HG03064 (cell line): Measurements from ENCODE around the gene TAS2R38.
"Not testable (repeated sequence)": the region's sequence is repeated elsewhere in the genome, so short reads cannot be mapped to it uniquely, and the experiment has no call there.

Source experiments
- ATAC-seq: cut with Tn5 transposase; IDR thresholded peaks from one replicate; pipeline ENCODE4 v1.9.1; 2021; ENCODE audit warnings: low read depth; ENCODE audit not compliant: unreplicated experiment

The TAS2R38 gene

DNA sequence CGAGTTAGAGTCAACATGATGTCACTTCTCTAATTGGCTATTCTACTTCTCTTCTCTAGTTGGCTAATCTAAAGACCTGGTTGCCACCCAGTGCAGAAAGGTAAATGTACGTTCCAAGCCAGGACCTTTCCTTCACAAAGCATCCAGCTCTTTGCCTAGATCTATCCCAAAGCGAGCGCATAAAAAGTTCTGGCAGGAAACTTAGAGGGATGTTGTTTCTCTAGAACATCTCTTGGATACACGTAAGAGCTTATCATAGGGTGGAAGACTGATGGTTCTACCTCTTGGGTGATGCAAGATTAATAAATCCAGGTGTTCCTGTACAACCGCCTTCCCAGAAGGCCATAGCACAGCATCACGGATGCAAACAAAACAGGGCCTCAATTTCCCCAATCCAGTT is at the start of gene TAS2R38:
TAS2R38 (minus strand) TSS at position 101 of the 400 bp plus-strand sequence; CDS start at position 17, 84 bp downstream.
- ATAC-seq, result no peak

DNA sequence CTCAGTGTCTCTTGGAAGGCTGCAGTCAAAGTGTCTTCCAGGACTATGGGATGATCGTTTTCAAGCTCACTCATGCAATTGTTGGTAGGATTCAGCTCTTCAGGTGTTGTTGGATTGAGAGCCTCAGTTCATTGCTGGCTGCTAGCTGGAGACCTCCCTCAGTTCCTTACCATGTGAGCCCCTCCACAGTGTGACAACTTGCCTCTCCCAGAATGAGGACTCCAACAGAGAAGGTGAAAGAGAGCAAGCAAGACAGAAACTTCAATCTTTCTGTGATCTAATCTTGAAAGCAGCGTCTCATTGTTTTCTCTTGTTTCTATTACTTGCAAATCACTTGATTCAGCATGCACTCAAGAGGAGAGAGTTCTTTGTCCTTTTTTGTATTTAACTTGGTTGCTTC is 44.6 kb upstream of the TAS2R38 start:
- ATAC-seq, result no peak

DNA sequence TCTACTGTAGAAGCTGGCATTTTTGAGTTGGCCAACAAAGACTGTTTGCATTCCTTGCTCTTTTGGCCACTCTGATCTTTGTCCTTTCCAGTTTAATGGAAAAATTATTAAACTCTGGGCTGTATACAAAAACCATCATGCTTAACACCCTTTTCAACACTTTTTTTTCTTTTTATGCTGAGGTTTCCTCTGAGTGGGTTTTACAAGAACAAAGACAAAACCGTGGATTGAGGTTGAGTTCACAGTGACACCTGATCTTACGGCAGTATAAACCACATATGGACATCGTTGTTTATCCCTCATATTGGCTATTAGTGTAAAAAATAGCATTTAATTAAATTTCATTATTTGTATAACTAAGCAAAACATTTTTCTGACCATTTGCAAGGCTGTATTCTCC is 43.9 kb upstream of the TAS2R38 start:
- no peak for ATAC-seq

DNA sequence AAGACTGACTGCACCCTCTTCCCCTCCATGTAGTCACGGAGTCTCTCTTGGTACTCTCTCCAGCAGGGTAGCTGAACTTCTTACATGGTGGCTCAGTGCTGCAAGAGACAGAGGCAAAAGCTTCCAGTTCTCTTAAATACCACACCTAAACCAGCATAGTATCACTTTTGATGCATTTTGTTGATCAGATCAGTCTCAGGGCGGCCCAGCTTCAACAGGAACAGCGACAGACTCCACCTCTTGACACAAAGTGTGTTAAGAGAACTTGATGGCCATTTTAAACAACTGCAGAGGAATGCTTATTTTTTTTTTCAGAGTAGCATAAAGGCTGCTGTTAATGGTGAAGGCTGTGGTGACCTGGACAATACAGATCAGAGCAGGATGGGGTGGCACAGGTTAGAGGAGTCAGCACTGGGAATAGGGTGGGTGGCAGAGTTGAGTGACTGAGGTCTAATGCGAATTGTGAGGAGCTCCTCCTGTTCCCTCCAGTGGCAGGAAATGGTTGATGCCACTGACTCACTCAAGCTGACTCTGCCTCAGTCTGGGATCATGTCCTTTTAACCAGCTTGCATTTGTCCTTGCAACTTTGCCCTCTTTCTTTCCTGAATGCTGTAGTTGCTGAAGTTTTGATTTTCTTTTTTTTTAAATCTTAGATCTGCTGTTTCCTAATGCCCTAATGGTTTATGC is 39.4 kb upstream of the TAS2R38 start:
- ATAC-seq, result no peak

DNA sequence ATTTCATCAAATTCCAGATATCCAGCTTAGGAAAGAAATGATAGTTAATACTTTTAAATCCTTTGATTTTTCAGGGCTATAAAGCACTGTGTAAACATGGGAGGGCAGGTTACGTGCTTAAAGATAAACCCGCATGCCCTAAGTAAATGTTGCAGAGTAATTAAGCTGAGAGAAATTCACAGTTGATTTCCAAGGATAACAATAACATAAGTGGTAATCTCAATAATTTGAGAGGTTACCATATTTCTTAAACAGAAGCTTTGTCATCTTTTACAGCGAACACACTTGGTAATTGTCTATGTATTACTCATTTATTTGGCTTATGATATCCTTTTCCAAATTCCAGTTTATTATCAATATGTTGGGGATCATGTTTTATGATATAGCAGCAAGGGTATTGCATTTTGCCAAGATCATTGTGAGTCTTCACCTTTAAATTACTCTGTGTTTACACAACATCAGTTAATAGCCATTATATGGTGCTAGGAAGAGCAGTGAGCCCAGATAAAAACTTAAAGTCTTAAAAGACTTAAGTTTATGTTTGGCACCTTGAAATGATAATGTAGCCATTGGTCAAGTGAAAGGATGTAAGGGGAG is 37.5 kb upstream of the TAS2R38 start:
- ATAC-seq, result no peak

DNA sequence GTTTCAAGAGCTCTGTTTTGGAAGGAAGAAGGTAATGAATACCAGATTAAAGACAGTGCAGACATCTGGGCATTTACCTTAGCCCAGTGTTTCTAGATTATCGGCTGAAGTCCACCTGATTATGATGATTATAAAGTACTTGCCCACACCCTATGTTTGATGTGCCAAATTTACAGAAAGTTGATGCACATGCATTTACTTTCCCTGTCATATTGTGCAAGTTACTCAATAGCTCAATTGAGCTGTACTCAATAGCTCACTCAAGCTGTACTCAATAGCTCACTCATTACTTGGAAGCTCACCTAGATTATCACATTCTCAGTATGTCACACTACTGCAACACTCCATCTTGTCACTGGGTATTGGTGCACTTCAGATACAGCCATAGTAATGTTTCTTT is 35.6 kb upstream of the TAS2R38 start:
- ATAC-seq, result no peak

DNA sequence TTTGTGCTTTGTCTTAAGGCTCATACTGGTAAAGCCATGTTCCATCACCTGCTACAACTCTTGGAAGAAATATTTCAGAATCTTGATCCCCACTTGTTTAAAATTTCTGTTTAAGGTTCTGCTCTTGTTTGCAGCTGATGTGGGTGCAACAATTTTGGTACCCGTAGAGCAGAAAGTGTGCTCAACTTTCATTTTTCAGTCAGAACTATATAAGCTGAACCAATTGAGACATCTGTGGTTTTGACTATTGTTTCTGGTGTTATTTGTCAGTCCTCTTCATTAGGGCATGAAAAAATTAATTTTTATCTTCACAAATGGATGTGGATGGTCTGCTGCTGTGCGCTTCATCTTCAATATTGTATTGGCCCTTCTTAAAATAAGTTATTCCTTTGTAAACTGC is 33.0 kb upstream of the TAS2R38 start:
- no peak for ATAC-seq

DNA sequence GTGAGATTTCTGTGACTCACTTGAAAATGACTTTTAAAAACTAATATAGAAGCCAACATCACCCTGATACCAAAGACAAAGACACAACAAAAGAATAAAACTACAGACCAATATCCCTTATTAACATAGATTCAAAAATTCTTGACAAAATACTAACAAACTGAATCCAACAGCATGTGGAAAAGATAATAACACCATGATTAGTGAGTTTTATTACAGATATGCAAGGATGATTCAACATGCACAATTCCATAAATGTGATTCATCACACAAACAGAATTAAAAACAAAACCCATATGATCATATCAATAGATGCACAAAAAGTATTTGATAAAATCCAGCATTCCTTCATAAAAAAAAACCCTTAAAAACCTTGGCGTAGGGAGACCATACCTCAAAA is 28.6 kb upstream of the TAS2R38 start:
- ATAC-seq, result no peak

DNA sequence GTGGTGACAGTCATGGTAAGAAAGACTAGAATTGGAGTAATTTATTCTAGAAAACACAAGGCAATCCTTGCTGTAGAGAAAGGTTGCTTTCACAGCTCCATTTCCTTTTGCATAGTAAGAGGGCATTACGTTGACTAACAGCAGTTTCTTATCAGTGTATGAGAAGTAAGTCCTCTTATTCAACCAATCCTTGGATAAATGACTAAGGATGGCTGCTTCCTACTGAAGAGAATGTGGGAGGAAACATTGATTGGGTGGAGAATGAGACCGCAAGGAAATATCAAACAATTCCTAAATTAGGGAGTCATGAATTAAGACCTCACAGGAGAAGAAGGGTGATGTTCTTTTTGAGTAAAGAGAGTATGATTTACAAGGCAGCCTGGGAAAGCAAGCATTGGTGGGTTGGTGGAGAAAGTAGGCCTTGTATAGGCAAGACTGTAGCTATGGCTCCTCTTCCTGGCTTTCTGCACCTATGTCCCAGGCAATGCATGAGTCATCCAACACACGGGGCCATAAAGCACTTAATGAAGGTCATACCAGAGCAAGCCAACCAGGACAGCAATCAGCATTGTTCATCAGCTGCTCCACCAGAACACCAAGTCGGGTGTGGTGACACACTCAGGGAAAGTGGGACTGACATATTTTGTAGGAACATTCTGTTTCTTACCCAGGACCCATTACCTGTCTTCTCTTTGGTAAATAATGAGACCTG is 27.7 kb upstream of the TAS2R38 start:
- ATAC-seq, result no peak

DNA sequence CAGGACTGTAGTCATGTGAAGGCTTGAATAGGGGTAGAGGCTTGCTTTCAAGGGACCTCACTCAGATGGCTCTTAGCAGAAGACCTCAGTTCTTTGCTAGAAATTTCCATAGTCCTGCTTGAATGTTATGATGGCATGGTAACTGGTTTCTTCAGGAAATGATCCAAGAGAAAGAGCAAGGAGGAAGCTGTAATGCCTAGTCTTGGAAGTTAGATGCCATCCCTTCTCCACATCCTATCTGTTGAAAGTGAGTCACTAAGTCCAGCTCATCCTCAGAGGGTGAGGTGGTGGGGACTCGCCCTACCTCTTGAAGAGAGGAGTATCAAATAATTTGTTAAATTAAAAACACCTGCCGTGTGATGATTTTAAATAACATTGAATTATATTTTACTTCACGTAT is 26.7 kb upstream of the TAS2R38 start:
- no peak for ATAC-seq

DNA sequence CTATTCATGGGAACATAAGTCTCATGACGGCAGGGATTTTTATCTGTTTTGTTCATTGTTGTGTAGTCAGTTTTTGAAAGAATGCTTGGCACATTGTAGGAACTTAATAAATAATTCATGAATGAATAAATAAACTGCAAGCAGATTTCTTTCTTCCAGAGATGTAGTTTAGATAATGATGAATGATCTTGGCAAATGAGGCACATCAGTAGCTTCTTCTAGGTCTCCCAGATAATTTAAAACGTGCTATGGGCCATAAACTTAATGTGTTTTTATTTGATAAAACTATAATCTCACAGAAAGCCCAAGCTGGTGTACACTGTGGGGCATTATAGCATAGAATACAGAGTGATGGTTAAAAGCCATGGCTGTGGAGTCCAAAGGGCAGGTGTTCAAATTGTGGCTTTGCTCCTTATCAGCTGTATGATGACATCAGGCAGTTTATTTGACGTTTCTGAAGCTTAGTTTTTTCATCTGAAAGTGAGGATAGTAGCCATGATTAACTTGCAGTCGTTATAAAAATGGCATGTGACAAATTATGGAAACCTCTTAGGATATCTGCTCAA is 25.6 kb upstream of the TAS2R38 start:
- no peak for ATAC-seq

DNA sequence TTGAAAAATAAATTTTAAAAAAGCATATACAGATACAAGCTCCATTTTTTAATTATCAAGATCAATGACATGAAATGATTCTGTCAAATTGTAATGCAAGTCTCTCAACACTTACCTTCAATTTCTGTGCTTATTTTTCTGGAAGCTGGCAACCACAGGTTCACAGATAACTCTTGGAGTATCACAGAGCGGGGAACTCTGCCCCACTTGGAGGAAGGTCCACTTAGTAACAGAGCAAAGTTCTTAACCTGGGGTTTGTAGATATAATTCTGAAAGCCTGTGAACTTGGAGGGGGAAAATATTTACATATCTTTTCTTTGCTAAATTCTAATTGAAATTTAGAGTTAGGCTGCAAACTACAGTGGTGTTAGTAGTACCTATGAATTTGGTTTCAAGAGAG is 19.8 kb upstream of the TAS2R38 start:
- ATAC-seq, result no peak

DNA sequence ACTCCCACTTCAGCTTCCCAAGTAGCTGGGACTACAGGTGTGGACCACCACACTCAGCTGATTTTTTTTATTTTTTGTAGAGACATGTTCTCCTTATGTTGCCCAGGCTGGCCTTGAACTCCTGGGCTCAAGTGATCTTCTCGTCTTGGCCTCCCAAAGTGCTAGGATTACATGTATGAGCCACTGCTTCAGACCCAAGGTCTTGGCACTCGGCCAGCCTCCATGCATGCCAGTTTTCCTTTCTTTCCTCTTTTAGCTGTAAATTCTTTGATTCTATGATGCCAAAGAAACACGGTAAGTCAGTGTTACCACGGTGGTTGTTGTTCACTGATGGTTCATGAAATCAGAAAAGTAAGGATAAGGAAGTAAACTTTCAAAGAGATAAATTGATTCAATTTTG is 19.1 kb upstream of the TAS2R38 start:
- no peak for ATAC-seq

DNA sequence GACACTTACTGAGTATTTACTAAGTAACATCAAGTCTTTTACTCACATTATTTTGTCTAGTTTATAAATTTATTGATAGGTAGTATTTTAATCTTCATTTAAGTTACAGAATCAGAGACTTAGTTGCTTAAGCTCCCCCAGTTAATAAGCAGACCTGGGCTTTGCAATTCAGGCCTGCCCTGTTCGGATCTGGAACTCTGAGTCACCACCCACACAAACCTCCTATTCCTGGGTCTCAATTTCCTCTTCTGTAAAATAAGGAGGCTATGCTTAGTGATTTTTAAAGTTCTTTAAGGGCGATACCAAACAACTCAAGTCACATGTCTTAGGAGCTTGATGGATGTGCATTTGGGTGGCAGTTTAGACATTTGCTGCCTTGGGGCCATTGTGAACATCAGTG is 18.6 kb upstream of the TAS2R38 start:
- no peak for ATAC-seq

DNA sequence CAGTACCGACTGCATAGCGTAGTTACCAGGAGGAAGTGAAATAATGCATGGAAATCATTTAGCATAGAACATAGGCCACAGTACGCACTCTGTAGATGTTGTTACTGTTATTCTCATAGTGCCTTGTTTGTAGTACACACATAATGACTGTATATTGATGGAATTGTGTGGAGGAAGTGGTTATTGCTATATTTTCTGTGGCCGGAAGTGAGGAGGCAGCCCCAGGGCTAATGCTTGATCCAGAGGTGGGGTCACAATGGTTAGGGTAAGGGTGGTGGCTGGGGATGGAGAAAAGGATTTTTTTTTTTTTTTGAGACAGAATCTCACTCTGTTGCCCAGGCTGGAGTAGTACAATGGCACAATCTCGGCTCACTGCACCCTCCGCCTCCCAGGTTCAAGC is 17.6 kb upstream of the TAS2R38 start:
- ATAC-seq, result no peak

DNA sequence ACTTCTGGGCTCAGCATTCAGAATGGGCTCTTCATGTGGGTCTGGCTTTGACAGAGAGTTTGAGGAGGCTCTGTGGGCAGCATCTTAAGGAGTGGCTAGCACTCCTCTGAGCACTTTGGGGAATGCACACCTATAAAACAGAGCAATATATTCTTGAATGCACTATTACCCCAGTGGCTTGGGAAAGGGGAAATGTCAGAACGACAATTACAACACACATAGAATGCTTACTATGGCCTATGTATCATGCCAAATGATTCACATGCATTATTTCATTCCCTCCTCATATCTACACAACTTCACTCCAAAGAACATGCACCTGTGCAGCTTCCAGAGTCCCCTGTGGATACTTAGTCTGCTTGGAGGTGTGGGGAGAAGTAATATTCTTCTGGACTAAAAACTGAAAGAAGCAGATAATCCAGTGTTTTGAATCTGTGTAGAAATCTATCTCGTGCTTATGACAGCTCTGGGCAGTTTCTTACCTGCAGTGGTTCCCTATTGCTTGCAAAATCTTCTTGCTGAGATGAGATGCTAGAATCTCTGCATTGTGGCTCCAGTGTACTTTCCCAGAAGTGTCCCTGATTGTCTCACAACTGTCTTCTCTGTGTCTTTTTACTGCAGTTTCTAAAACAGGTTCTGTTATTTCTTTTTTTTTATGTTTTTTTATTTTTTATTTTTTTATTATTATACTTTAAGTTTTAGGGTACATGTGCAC is 16.6 kb upstream of the TAS2R38 start:
- no peak for ATAC-seq

DNA sequence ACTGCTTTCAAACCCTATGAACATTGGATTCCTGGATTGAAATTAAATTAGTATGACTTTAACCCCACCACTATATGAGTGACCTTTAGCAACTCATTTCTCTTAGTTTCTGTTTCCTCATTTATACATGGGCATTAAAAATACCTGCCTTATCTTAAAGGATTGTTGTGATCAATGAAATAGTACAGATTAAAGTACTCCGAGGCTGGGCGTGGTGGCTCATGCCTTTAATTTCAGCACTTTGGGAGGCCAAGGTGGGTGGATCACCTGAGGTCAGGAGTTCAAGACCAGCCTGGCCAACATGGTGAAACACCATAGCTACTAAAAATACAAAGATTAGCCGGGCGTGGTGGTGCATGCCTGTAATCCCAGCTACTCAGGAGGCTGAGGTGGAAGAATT is 14.2 kb upstream of the TAS2R38 start:
- ATAC-seq, result not testable (repeated sequence)

DNA sequence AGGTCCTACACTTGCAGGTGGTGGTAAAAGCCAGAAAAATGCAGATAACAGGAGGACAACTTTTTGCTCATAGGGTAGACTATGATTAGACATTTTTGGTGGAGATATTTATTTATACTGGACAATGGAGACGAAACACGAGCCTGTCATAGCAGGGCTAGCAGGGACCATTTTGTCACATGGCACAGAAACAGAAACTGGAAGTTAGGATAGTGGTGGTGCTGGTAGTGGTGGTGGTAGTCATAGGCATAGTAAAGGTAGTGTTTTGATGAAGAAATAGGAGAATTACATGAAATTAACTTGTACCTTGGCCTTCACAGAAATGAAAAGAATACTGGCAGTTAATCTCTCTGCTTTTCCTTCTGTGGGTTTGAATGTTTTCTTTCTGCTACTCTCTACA is 13.3 kb upstream of the TAS2R38 start:
- ATAC-seq, result no peak

DNA sequence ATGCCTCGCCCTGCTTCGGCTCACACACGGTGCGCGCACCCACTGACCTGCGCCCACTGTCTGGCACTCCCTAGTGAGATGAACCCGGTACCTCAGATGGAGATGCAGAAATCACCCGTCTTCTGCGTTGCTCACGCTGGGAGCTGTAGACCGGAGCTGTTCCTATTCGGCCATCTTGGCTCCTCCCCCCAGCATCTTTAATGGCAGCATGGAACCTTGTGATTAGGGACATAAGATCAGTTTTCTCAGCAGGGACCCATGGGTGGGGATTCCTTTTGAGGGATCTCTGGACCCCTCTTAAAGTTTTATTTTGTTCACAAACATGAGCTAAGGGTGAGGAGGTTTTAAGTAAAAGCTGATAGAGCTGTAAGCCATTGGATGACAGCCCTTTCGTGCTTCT is 12.4 kb upstream of the TAS2R38 start:
- not testable (repeated sequence) for ATAC-seq

DNA sequence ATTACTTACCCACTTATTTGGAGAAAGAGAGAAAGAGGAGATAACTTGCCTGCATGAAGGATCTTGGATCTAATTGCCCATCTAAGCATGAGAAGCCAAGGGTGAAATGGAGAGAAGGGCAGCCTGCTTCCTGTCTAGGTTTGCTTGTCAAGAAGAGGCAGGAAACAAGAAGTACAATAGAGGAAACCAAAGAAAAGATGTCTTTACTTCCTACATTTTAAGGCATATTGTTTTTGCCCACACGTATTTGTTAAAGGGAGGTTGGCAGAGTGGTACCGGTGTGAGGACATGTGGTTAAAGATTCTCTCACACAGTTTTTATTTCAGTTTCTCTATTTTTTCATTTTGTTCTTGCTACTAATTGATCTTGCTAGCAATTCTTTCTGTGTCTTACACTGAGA is 6.0 kb upstream of the TAS2R38 start:
- ATAC-seq, result no peak

DNA sequence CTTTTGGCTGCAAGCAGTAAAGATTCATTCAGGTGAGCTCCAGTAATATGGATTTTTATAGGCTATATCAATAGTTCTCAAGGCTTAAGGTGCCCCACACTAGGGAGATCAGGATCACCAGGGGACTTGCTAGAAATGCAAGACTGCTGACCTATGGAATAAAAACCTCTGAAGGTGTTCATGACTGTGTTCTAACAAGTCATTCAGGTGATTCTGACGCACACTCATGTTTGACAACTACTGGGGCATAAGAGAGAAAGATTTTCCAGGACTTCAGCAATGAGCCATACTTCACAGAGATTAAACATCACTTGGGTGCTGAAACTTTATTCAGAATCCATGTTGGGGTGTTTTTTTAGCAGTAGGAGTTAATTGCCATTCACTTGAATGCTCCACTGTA is 4.8 kb upstream of the TAS2R38 start:
- ATAC-seq, result no peak
